Activated T-helper 1 cell treated with anti-CD3 and anti-CD28 coated beads, Interleukin-12 subunit alpha, Interleukin-12 subunit beta, Interleukin-2, Interleukin-4 antibody, amounts not matched to agents 30 ng/mL and 10 ng/mL and 1 ng/mL, durations not matched to agents 14 hours and 24 hours and 36 hours (primary cell): ENCODE data around the gene OPCML. TPM values are rescaled to one million over a fixed set of nuclear protein-coding genes. Genes with fewer than 3 reads are reported as not detected.

Experiments
- DNase-seq: peaks from one replicate; pipeline ENCODE4 v3.0.0; 2021; ENCODE audit warnings: low spot score
- H3K27ac Mint-ChIP-seq: one replicate; pipeline ENCODE4 v1.8.0; 2021; ENCODE audit warnings: mild to moderate bottlenecking, mixed read lengths
- H3K27me3 Mint-ChIP-seq: one replicate; pipeline ENCODE4 v1.8.0; 2022; ENCODE audit warnings: mild to moderate bottlenecking, moderate library complexity, mixed read lengths; ENCODE audit not compliant: insufficient read depth
- H3K36me3 Mint-ChIP-seq: one replicate; pipeline ENCODE4 v1.8.0; 2021; ENCODE audit warnings: low read depth, mixed read lengths
- H3K4me1 Mint-ChIP-seq: one replicate; pipeline ENCODE4 v1.8.0; 2021; ENCODE audit warnings: low read depth, mixed read lengths
- H3K4me3 Mint-ChIP-seq: one replicate; pipeline ENCODE4 v1.8.0; 2021; ENCODE audit warnings: mild to moderate bottlenecking, moderate library complexity, mixed read lengths
- H3K9me3 Mint-ChIP-seq: one replicate; pipeline ENCODE4 v1.8.0; 2021; ENCODE audit warnings: mixed read lengths
- intact Hi-C: fragments of 100-400 bp; cut with micrococcal nuclease; formaldehyde crosslinking; loops from one replicate; pipeline ENCODE4 v1.15.1; 2024
- total RNA-seq: library from RNA; stranded (reverse); gene quantifications from 2 replicates; pipeline ENCODE4 v1.2.3, GENCODE V29; 2022

Gene OPCML
- total RNA-seq, 1 donor from 2014 or later: not detected

- Mint-ChIP-seq H3K9me3 (no peaks in the 10 kb centered on the region), H3K4me1 (no peaks in the 10 kb centered on the region), H3K27ac (no peak overlapping the region), H3K36me3 (no peaks in the 10 kb centered on the region), H3K4me3 (no peak overlapping the region), H3K27me3 (peaks cover 4% of the 10 kb centered on the region)
- intact Hi-C loops: no loop called here
- DNase-seq: no peak
Observed at GRCh38 chr11:133149698-133150097, 382.6 kb downstream of the OPCML start.

DNA sequence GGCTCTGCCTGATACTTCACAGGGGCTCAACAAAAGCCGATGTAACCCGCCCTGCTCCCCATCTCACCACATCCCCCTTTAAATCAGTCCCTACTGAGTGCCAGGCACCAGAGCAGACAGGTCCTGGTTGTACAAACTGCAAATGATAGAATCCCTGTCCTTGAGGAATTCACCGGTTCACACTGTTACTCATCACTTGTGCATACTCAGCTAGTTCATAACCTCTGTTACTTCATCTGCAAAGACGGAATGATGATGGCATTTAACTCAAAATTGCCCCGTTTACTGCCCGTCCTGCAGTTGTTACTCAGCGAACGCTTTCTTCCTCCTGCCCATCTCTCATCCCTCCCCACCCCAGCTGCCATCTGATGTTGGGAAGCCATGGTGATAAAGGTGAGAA is 384.7 kb downstream of the OPCML start:
- Mint-ChIP-seq H3K9me3 (no peaks in the 10 kb centered on the region), H3K4me1 (no peaks in the 10 kb centered on the region)

DNA sequence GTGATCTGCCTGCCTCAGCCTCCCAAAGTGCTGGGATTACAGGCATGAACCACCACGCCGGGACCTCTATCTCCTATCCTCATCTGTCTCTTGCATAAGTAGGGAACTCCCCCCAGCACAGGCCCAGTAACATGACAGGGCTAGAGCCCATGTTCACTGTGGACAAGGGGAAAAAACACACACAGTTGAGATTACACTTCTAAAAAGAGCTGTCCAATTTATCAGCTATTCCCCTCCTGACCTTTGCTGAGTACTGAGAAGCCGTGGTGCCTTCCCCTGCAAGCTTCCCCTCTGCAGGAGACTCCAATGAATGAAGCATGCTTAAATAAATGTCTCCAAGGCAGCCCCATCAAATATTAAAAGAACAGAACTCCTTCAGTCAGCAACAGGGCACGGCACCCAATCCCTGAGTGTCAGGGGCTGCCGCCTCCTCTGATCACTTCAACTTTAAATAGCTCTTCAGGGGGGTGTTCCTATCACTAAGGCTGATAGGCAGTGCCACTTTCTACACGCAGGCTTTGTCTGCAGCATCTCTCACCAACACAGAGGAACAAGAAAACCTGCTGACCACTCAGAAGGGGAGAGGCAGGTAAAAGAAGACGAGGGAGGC is 385.5 kb downstream of the OPCML start:
- no peak overlapping the region for H3K4me3 Mint-ChIP-seq
- intact Hi-C loops: no loop called here
- H3K27me3 Mint-ChIP-seq: no peaks in the 10 kb centered on the region
- H3K36me3 Mint-ChIP-seq: no peaks in the 10 kb centered on the region
- DNase-seq: no peak
- H3K27ac Mint-ChIP-seq: no peak overlapping the region
- no peaks in the 10 kb centered on the region for H3K9me3 Mint-ChIP-seq
- H3K4me1 Mint-ChIP-seq: no peaks in the 10 kb centered on the region

More for the DNA sequence above, 384.7 kb downstream of the OPCML start:
- intact Hi-C loops: no loop called here
- H3K36me3 Mint-ChIP-seq: no peaks in the 10 kb centered on the region
- H3K27me3 Mint-ChIP-seq: no peaks in the 10 kb centered on the region
- no peak for DNase-seq
- H3K4me3 Mint-ChIP-seq: no peak overlapping the region
- no peak overlapping the region for H3K27ac Mint-ChIP-seq

DNA sequence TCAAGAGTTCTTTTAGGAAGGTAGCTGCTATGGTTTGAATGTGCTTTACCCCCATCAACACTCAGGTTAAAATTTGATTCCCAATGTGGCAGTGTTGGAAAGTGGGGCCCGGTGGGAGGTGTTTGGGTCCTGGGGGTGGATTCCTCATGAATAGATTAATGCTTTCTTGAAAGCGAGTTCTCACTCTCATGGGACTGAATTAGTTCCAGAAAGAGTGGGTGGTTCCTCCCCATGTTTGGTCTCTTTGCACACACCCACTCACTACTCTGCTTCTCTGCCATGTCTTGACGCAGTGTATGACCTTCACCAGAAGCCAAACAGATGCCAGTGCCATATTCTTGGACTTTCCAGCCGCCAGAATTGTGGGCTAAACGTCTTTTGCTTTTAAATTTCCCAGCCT is 394.4 kb downstream of the OPCML start:
- intact Hi-C loops: no loop called here
- no peak for DNase-seq
- Mint-ChIP-seq H3K27ac (no peak overlapping the region), H3K27me3 (peaks cover 3% of the 10 kb centered on the region), H3K36me3 (no peaks in the 10 kb centered on the region), H3K4me1 (no peaks in the 10 kb centered on the region), H3K4me3 (no peak overlapping the region), H3K9me3 (no peaks in the 10 kb centered on the region)

GRCh38 chr11:133137270-133137669 is 395.0 kb downstream of the OPCML start:
- H3K27ac Mint-ChIP-seq: no peak overlapping the region
- no peaks in the 10 kb centered on the region for H3K4me1 Mint-ChIP-seq
- intact Hi-C loops: no loop called here
- H3K36me3 Mint-ChIP-seq: no peaks in the 10 kb centered on the region
- no peaks in the 10 kb centered on the region for H3K9me3 Mint-ChIP-seq
- H3K4me3 Mint-ChIP-seq: no peak overlapping the region
- no peak for DNase-seq
- H3K27me3 Mint-ChIP-seq: peaks cover 3% of the 10 kb centered on the region

DNA sequence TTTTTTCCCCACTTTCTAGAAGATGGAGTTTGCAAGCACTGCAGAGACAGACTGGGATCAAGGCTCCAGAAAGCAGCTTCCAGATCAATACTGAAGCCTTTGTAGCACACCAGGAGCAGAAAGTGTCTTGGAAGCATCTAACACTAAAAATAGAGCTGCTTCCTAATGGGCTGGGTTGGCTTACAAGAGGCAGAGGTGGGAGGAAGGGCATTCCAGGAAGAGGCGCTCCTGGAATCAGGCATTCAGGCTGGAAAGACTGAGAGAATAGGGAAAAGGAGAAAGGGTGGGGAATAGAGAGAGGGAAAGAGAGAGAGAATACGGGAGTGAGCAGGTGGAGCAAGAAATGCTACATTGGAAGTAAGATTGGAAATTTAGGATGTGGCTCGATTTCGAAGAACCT is 395.9 kb downstream of the OPCML start:
- DNase-seq: no peak
- no peaks in the 10 kb centered on the region for H3K9me3 Mint-ChIP-seq
- H3K36me3 Mint-ChIP-seq: no peaks in the 10 kb centered on the region
- no peak overlapping the region for H3K27ac Mint-ChIP-seq
- no peaks in the 10 kb centered on the region for H3K4me1 Mint-ChIP-seq
- H3K4me3 Mint-ChIP-seq: no peak overlapping the region
- intact Hi-C loops: no loop called here
- H3K27me3 Mint-ChIP-seq: peaks cover 3% of the 10 kb centered on the region

GRCh38 chr11:133134314-133135173 is 397.8 kb downstream of the OPCML start:
- H3K27ac Mint-ChIP-seq: no peak overlapping the region
- DNase-seq: peak; percentile 36
- intact Hi-C loops: loop anchor here (2.0 kb wide), 1 partner anchor 266 kb away; no protein-coding TSS in a partner anchor
- H3K36me3 Mint-ChIP-seq: no peaks in the 10 kb centered on the region
- H3K9me3 Mint-ChIP-seq: no peaks in the 10 kb centered on the region
- H3K4me1 Mint-ChIP-seq: no peaks in the 10 kb centered on the region
- H3K27me3 Mint-ChIP-seq: peaks cover 7% of the 10 kb centered on the region
- no peak overlapping the region for H3K4me3 Mint-ChIP-seq

DNA sequence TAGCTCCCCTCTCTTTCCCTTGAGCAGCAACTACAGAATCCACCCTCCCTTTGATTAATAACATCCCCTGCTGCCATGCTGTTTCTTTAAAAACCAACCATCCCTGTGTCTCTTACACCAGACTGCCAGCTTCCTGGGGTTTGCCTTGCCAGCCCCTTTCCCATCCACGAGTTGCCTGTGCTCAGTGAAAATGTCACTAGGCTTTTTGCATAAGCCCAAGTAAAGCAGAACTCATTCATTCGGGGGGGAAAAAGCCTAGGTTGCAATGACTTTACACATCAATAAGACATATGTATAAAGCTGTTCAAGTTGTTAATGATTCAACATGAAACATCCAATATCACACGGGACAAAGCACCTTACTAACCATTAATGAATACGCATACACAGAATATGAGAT is 398.7 kb downstream of the OPCML start:
- DNase-seq: no peak

GRCh38 chr11:133133050-133133449 is 399.3 kb downstream of the OPCML start:
- no peaks in the 10 kb centered on the region for H3K9me3 Mint-ChIP-seq
- H3K36me3 Mint-ChIP-seq: no peaks in the 10 kb centered on the region
- no peak overlapping the region for H3K27ac Mint-ChIP-seq
- H3K4me1 Mint-ChIP-seq: no peaks in the 10 kb centered on the region
- peaks cover 7% of the 10 kb centered on the region for H3K27me3 Mint-ChIP-seq
- no peak for DNase-seq
- no peak overlapping the region for H3K4me3 Mint-ChIP-seq
- intact Hi-C loops: no loop called here

More for the DNA sequence above, 398.7 kb downstream of the OPCML start:
- Mint-ChIP-seq H3K36me3 (no peaks in the 10 kb centered on the region), H3K4me1 (no peaks in the 10 kb centered on the region), H3K4me3 (no peak overlapping the region), H3K27me3 (peaks cover 7% of the 10 kb centered on the region), H3K9me3 (no peaks in the 10 kb centered on the region), H3K27ac (no peak overlapping the region)
- intact Hi-C loops: loop anchor here (2.0 kb wide), 1 partner anchor 267 kb away; no protein-coding TSS in a partner anchor

- Mint-ChIP-seq H3K27ac (no peak overlapping the region), H3K4me3 (no peak overlapping the region), H3K4me1 (no peaks in the 10 kb centered on the region), H3K36me3 (no peaks in the 10 kb centered on the region), H3K9me3 (no peaks in the 10 kb centered on the region), H3K27me3 (peaks cover 4% of the 10 kb centered on the region)
- no peak for DNase-seq
- intact Hi-C loops: no loop called here
Observed at GRCh38 chr11:133127741-133128140, 404.6 kb downstream of the OPCML start.

DNA sequence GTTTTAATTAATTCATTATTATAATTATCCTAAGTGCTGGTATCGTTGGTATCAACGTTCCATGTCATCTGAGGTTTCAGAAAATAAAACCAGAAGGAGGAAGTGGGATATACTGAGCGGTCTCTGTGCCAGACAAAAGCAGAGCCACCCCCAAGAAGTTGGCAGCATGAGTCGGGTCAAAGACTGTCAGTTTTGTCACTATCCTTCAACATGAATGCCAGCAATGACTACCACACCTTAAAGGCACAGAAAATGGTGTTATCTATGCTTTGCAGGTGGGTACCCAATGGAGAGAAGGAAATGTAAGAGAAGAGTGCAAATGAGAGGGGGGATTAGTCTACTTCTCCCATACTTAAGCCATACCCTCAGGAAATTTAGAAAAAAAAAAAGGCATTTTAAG is 408.5 kb downstream of the OPCML start:
- H3K27ac Mint-ChIP-seq: no peak overlapping the region

GRCh38 chr11:133123366-133123765 is 408.9 kb downstream of the OPCML start:
- Mint-ChIP-seq H3K9me3 (no peaks in the 10 kb centered on the region), H3K36me3 (no peaks in the 10 kb centered on the region), H3K27ac (no peak overlapping the region), H3K27me3 (no peaks in the 10 kb centered on the region), H3K4me3 (no peak overlapping the region), H3K4me1 (no peaks in the 10 kb centered on the region)
- intact Hi-C loops: no loop called here
- DNase-seq: no peak

More for the DNA sequence above, 408.5 kb downstream of the OPCML start:
- intact Hi-C loops: no loop called here
- DNase-seq: no peak
- no peaks in the 10 kb centered on the region for H3K27me3 Mint-ChIP-seq
- H3K36me3 Mint-ChIP-seq: no peaks in the 10 kb centered on the region
- H3K4me1 Mint-ChIP-seq: no peaks in the 10 kb centered on the region
- no peak overlapping the region for H3K4me3 Mint-ChIP-seq
- no peaks in the 10 kb centered on the region for H3K9me3 Mint-ChIP-seq

GRCh38 chr11:133122256-133122655 is 410.0 kb downstream of the OPCML start:
- intact Hi-C loops: no loop called here
- H3K36me3 Mint-ChIP-seq: no peaks in the 10 kb centered on the region

More at GRCh38 chr11:133122256-133122655, 410.0 kb downstream of the OPCML start:
- H3K27ac Mint-ChIP-seq: no peak overlapping the region
- no peaks in the 10 kb centered on the region for H3K27me3 Mint-ChIP-seq
- DNase-seq: no peak
- H3K9me3 Mint-ChIP-seq: no peaks in the 10 kb centered on the region
- no peaks in the 10 kb centered on the region for H3K4me1 Mint-ChIP-seq
- H3K4me3 Mint-ChIP-seq: no peak overlapping the region
